ENCODE measurements around the gene ALDOA. TPM values are rescaled to one million over a fixed set of nuclear protein-coding genes. Genes with fewer than 3 reads are reported as not detected.

ALDOA gene
- total and polyA plus RNA-seq, 9 of the 15 experiments (the other 6 are each of a cell fraction or from before 2014, with no cell fraction given), result 311 to 2,224 (median 1,293) TPM

GRCh38 chr16:30112197-30113030, 46.9 kb downstream of the ALDOA start (continued):
- TF ChIP-seq REST (IDR thresholded peaks at IDR 0.05; ENCODE audit: borderline replicate concordance), result peak; percentile 43; the same call in 1 of the 2 replicates
- TF ChIP-seq REST (CRISPR knock-in tag; IDR thresholded peaks at IDR 0.05; ENCODE audit: low read depth), result no peak
- TF ChIP-seq STAG1 (CRISPR knock-in tag; IDR thresholded peaks at IDR 0.05; ENCODE audit: borderline replicate concordance), result peak; percentile 58; the same call in 1 of the 2 replicates
- TF ChIP-seq RAD21 (CRISPR knock-in tag; conservative IDR thresholded peaks at IDR 0.05 in 1 of 2, IDR thresholded peaks at IDR 0.05 in 1 of 2), result peak; percentile 41 to 72
- TF ChIP-seq USF1 (CRISPR knock-in tag; IDR thresholded peaks at IDR 0.05), result peak; percentile 61
- 0 out of 2 replicates have a peak, but pooled peaks have one; percentile 45 for TF ChIP-seq BCOR (IDR thresholded peaks at IDR 0.05)
- TF ChIP-seq, protein P1, sequence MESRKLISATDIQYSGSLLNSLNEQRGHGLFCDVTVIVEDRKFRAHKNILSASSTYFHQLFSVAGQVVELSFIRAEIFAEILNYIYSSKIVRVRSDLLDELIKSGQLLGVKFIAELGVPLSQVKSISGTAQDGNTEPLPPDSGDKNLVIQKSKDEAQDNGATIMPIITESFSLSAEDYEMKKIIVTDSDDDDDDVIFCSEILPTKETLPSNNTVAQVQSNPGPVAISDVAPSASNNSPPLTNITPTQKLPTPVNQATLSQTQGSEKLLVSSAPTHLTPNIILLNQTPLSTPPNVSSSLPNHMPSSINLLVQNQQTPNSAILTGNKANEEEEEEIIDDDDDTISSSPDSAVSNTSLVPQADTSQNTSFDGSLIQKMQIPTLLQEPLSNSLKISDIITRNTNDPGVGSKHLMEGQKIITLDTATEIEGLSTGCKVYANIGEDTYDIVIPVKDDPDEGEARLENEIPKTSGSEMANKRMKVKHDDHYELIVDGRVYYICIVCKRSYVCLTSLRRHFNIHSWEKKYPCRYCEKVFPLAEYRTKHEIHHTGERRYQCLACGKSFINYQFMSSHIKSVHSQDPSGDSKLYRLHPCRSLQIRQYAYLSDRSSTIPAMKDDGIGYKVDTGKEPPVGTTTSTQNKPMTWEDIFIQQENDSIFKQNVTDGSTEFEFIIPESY (CRISPR knock-in tag; IDR thresholded peaks at IDR 0.05), result peak; percentile 99
- peak; percentile 81 for TF ChIP-seq PCBP1 (IDR thresholded peaks at IDR 0.05; ENCODE audit: low read depth, low read length, poor library complexity, severe bottlenecking)
- TF ChIP-seq RCOR1 (IDR thresholded peaks at IDR 0.05; ENCODE audit: borderline replicate concordance in 1 of 2, low read depth in 2 of 2, low read length in 2 of 2), result peak in 1 of 2 experiments; percentile 63; a peak in 1 of 4 replicates
- TF ChIP-seq ZBTB43 (CRISPR knock-in tag; IDR thresholded peaks at IDR 0.05), result no peak
- peak; percentile 10; the same call in 1 of the 2 replicates for TF ChIP-seq RBFOX2 (IDR thresholded peaks at IDR 0.05; ENCODE audit: low read depth, low read length)
- no peak for TF ChIP-seq RFX5 (IDR thresholded peaks at IDR 0.05; ENCODE audit: low read depth, low read length)

All from K562 (cell line).